A673 (cell line): Measurements from ENCODE around the gene UBAP1L. TPM values are rescaled to one million over a fixed set of nuclear protein-coding genes. Genes with fewer than 3 reads are reported as not detected.

ENCODE experiments used
- BruUV-seq: library from RNA; stranded (reverse); fragments of 400-500 nt; replicated peaks from 2 replicates; lab custom pipeline; 2021; lab: Mats Ljungman, UMichigan
- CTCF ChIA-PET: fragments of 300-600 bp; sonication (Branson Sonifier 250); formaldehyde crosslinking; loops from one replicate; lab custom pipeline; 2022; ENCODE audit warnings: antibody characterized with exemption; lab: Charles Lee
- POLR2A ChIA-PET: fragments of 300-600 bp; sonication (Branson Sonifier 250); formaldehyde crosslinking; loops from one replicate; lab custom pipeline; 2022; ENCODE audit warnings: antibody characterized with exemption; ENCODE audit not compliant: low non-redundant PET; lab: Charles Lee
- DNase-seq: peaks from one replicate; pipeline ENCODE4 v3.0.0-alpha.2; 2015; ENCODE audit warnings: low spot score
- H3K27ac ChIP-seq: fragments of 200-600 bp; sonication (generic); 2 replicates; pipeline ENCODE4 v1.5.1; 2016; ENCODE audit warnings: mixed run types, low read depth, mild to moderate bottlenecking, mixed read lengths, antibody characterized with exemption, low read length; ENCODE audit not compliant: poor library complexity, severe bottlenecking
- H3K27me3 ChIP-seq: fragments of 200-600 bp; sonication (generic); replicated peaks from 2 replicates; pipeline ENCODE4 v1.6.1; 2017; ENCODE audit warnings: mixed run types, low read depth, mild to moderate bottlenecking, mixed read lengths, antibody characterized with exemption, low read length; ENCODE audit not compliant: insufficient read depth, poor library complexity
- H3K36me3 ChIP-seq: fragments of 200-600 bp; sonication (generic); 2 replicates; pipeline ENCODE4 v1.6.1; 2016; ENCODE audit warnings: mixed run types, mild to moderate bottlenecking, mixed read lengths, antibody characterized with exemption, low read length; ENCODE audit not compliant: insufficient read depth, poor library complexity, severe bottlenecking
- H3K4me1 ChIP-seq: fragments of 200-600 bp; sonication (generic); 2 replicates; pipeline ENCODE4 v1.6.1; 2017; ENCODE audit warnings: mixed run types, mild to moderate bottlenecking, mixed read lengths, antibody characterized with exemption, low read length; ENCODE audit not compliant: insufficient read depth, poor library complexity, severe bottlenecking
- H3K4me3 ChIP-seq: fragments of 200-600 bp; sonication (generic); 2 replicates; pipeline ENCODE4 v1.5.1; 2016; ENCODE audit warnings: low read depth, mixed run types, mild to moderate bottlenecking, mixed read lengths, low read length; ENCODE audit not compliant: poor library complexity, severe bottlenecking
- H3K9me3 ChIP-seq: fragments of 200-600 bp; sonication (generic); 2 replicates; pipeline ENCODE4 v1.6.1; 2016; ENCODE audit warnings: mixed run types, low read depth, mild to moderate bottlenecking, mixed read lengths, antibody characterized with exemption, low read length; ENCODE audit not compliant: poor library complexity, severe bottlenecking
- EZH2 ChIP-seq: fragments of 200-600 bp; sonication (generic); IDR thresholded peaks from 2 replicates; pipeline ENCODE4 v1.6.1; 2017; ENCODE audit warnings: borderline replicate concordance, low read depth, mild to moderate bottlenecking, mixed read lengths, antibody characterized with exemption, low read length; ENCODE audit not compliant: poor library complexity, severe bottlenecking
- intact Hi-C: fragments of 100-400 bp; cut with micrococcal nuclease; formaldehyde crosslinking; loops from one replicate; pipeline ENCODE4 v1.10.0; 2022; ENCODE audit not compliant: unreplicated experiment
- total RNA-seq: library from RNA; stranded (reverse); gene quantifications from 2 replicates; pipeline ENCODE4 v1.2.3, GENCODE V29; 2021
- TF ChIP-seq, protein P1 (sequence below): fragments of 300-800, 200-600 bp; sonication (generic); conservative IDR thresholded peaks from 2 replicates; pipeline ENCODE4 v1.5.1; 2017; ENCODE audit warnings: low read depth, mild to moderate bottlenecking, antibody characterized with exemption, low read length, moderate library complexity, mixed read lengths

UBAP1L gene
- total RNA-seq, 1 experiment from 2014 or later: 3.9 TPM

DNA sequence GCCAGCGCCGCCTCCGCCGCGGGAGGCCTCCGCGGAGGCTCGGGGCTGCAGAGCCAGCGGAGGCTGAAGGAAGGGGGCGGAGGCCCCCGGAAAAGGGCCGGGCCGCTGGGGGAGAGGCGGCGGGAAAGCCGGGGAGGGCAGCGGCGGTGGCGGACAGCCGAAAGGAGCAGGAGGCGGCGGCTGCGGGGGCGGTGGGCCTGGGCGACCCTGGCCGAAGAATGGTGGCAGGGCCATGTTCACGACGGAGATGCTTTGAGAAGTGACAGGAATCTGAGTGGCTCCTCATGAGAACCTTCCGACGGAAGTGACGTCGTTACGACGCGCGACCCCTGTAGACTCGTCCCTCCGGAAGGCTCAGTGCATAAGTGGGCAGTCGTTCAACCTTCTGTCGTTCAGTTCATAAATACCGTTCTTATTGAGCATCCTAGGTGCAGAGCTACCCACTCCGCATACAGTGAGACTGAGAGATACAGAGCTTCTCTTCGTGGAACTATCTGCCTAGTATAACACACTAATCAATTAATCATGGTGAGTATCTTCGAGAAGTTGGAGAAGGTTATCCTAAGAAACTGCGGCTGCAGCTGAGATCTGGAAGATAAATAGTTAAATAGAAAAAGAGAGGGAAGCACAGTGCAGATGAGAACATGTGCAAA, 18.7 kb upstream of the UBAP1L start, which contains the start of gene PDCD7:
TSS of gene PDCD7 (minus strand) at position 261 of the 653 bp plus-strand sequence. CDS start at position 234, 27 bp downstream.
- DNase-seq: peak; percentile 96
- TSS peak; percentile 96 for BruUV-seq
- TF ChIP-seq, protein P1, sequence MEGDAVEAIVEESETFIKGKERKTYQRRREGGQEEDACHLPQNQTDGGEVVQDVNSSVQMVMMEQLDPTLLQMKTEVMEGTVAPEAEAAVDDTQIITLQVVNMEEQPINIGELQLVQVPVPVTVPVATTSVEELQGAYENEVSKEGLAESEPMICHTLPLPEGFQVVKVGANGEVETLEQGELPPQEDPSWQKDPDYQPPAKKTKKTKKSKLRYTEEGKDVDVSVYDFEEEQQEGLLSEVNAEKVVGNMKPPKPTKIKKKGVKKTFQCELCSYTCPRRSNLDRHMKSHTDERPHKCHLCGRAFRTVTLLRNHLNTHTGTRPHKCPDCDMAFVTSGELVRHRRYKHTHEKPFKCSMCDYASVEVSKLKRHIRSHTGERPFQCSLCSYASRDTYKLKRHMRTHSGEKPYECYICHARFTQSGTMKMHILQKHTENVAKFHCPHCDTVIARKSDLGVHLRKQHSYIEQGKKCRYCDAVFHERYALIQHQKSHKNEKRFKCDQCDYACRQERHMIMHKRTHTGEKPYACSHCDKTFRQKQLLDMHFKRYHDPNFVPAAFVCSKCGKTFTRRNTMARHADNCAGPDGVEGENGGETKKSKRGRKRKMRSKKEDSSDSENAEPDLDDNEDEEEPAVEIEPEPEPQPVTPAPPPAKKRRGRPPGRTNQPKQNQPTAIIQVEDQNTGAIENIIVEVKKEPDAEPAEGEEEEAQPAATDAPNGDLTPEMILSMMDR: no peak
- TF ChIP-seq EZH2: no peak
- H3K4me1 ChIP-seq: peaks cover 5% of the 10 kb centered on the region
- no peaks in the 10 kb centered on the region for H3K9me3 ChIP-seq
- peak within 1 kb of the TSS; percentile 77 for H3K27ac ChIP-seq
- intact Hi-C loops: no loop called here
- POLR2A ChIA-PET: no interaction called here
- H3K27me3 ChIP-seq: no peaks in the 10 kb centered on the region
- peak within 1 kb of the TSS; percentile 96 for H3K4me3 ChIP-seq
- peaks cover 9% of the 10 kb centered on the region for H3K36me3 ChIP-seq
- CTCF ChIA-PET: interaction anchor here (0.7 kb wide), 1 partner anchor 148 kb away, joined by 3 read pairs; no protein-coding TSS in a partner anchor

DNA sequence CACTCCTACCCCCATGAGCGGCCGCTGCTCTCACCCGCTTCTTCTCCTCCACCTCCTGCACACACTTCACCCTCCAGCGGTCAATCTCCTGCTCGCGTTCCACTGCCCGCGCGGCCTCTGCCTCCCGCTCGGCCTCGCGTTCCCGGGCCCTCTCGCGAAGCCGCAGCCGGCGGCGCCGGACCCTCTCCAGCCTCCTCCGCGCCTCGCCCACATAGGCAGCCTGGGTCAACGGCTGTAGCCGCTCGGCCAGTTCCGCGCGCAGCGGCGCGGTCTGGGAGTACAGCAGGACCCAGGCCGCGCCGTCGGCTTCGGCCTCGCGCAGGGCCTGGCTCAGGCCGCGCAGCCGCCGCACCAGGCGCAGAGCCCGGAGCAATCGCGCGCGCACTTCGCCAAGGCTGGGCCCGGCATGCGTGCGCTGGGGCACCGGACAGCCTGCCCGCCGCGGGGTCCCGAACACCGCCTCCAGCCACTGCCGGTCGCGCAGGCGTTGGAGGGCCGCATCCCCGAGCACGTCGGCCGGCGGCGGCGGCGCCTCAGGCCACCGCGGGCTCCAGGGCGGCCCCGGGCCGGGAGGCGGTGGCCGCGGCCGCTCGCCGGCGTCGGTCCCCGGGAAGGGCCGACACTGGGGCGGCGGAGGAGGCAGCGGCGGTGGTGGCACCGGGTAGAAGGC, 18.0 kb upstream of the UBAP1L start:
- H3K27me3 ChIP-seq: no peaks in the 10 kb centered on the region
- TF ChIP-seq EZH2: no peak
- TF ChIP-seq, protein P1: no peak
- H3K27ac ChIP-seq: peak overlapping the region; percentile 77
- intact Hi-C loops: no loop called here
- H3K4me3 ChIP-seq: peak overlapping the region; percentile 96
- no peaks in the 10 kb centered on the region for H3K9me3 ChIP-seq
- ChIA-PET CTCF (interaction anchor here (0.6 kb wide), 1 partner anchor 34 kb away, joined by 5 read pairs; no protein-coding TSS in a partner anchor), POLR2A (no interaction called here)
- peaks cover 5% of the 10 kb centered on the region for H3K4me1 ChIP-seq
- no TSS peak for BruUV-seq
- peaks cover 15% of the 10 kb centered on the region for H3K36me3 ChIP-seq
- DNase-seq: peak; percentile 33

DNA sequence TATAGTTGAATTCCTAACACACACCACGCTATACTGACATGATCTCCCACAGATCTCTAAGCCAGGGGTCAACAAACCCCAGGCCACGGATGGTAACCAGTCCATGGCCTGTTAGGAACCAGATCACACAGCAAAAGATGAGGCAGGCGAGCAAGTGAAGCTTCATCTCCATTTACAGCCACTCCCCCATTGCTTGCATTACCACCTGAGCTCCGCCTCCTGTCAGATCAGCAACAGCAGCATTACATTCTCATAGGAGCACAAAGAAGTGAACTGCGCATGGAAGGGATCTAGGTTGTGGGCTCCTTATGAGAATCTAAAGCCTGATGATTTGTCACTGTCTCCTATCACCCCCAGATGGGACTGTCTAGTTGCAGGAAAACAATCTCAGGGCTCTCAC, 15.9 kb upstream of the UBAP1L start:
- CTCF ChIA-PET: no interaction called here
- Histone ChIP-seq H3K27me3 (no peaks in the 10 kb centered on the region), H3K36me3 (peaks cover 33% of the 10 kb centered on the region), H3K27ac (no peak overlapping the region), H3K9me3 (no peaks in the 10 kb centered on the region), H3K4me1 (peaks cover 5% of the 10 kb centered on the region), H3K4me3 (no peak overlapping the region)
- intact Hi-C loops: no loop called here
- TF ChIP-seq, protein P1: no peak
- no peak for TF ChIP-seq EZH2
- POLR2A ChIA-PET: no interaction called here
- no TSS peak for BruUV-seq
- no peak for DNase-seq
